ENCODE measurements around the gene TBC1D2. TPM values are rescaled to one million over a fixed set of nuclear protein-coding genes. Genes with fewer than 3 reads are reported as not detected.

TBC1D2 gene
- total and polyA plus RNA-seq, 10 of the 15 experiments (the other 5 are each of a cell fraction or from before 2014, with no cell fraction given), result 0.04 to 1.6 (median 1.1) TPM

DNA sequence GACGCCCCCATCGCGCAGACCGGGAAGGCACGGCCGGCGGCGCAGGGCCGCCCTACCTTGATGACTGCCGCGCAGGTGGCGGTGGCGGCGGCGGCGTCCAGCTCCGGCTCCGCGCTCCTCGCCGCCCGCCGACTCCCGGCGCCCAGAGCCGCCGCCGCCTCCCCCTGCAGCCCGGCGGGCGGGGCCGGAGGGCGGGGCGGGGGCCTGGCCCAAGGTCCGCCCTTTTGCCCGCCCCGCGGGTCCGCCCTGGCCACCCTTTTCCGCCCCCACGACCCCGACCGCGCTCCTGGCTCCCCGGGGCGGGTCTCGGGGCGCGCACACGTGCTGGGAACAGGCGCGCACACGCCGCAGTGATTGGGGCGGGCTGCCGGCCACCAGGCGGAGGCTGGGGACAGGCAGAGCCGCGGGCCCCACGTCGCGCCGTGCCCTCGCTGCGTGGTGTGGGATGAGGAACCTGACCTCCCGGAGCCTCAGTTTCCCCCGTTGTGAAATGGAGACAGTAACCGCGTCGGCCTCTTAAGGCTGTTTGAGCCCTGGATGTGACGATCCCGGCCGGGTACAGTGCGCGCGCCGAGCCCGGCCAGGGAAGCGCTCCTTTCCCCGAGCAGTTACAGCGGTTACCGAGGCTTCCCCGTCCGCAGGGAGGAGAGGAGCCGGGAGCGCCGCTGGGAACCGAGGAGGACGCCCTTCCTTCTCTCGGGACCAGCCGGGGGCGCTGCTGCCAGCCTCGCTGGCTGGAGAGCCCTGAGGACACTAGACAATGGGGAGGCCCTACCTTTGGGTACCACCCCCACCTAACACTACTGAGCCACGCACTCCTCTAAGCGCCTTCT lies 62.7 kb downstream of the TBC1D2 start, which contains the start of gene CORO2A:
Gene CORO2A (minus strand): TSS at position 135 of the 833 bp plus-strand sequence. CDS start 34,977 bp downstream, outside the sequence.
- DNase-seq (ENCODE audit: low read depth, low spot score) (no peak), FAIRE-seq (peak; percentile 56), ATAC-seq (peak; percentile 87)
- Histone ChIP-seq H4K20me1 (ENCODE audit: control insufficient read depth, insufficient read depth) (no peaks in the 10 kb centered on the region), H3K9me3 (replicated peaks; ENCODE audit: control insufficient read depth, insufficient read depth, low read length) (no peaks in the 10 kb centered on the region), H3K27me3 (replicated peaks in 1 of 2; ENCODE audit: control insufficient read depth in 2 of 2, insufficient read depth in 2 of 2, low read length in 1 of 2) (peaks cover 0 to 3% of the 10 kb centered on the region in 2 experiments; a peak in 3 of 4 replicates), H3K4me2 (ENCODE audit: control insufficient read depth, insufficient read depth) (peak within 1 kb of the TSS; percentile 99), H3K4me1 (ENCODE audit: control insufficient read depth, insufficient read depth, low read length) (peaks cover 6% of the 10 kb centered on the region), H3K27ac (ENCODE audit: control insufficient read depth, insufficient read depth) (no peak within 1 kb of the TSS), H3K4me3 (peak within 1 kb of the TSS; percentile 78), H3K36me3 (ENCODE audit: control insufficient read depth in 2 of 2, insufficient read depth in 2 of 2, low read length in 1 of 2) (no peaks in the 10 kb centered on the region), H2AFZ (ENCODE audit: control insufficient read depth, low read depth, low read length) (peak within 1 kb of the TSS; percentile 89), H3K79me2 (ENCODE audit: control insufficient read depth, insufficient read depth, low read length) (no peaks in the 10 kb centered on the region), H3K9ac (ENCODE audit: control insufficient read depth, insufficient read depth, low read length) (peak within 1 kb of the TSS; percentile 55; the same call in 1 of the 2 replicates)
- no TSS peak for BruUV-seq (replicated peaks)
- intact Hi-C loops (cut with micrococcal nuclease; ENCODE audit: unreplicated experiment), result loop anchor here (5.0 kb wide), 1 partner anchor 75 kb away; the partner anchor contains the start of gene TRIM14
- in situ Hi-C loops (cut with MboI), result no loop called here
- CTCF ChIA-PET, result interaction anchor here (0.7 to 3.3 kb wide), 11 partner anchors 12 to 233 kb away, joined by 3 to 25 read pairs (median 3); partner anchors contain the start of genes TBC1D2 and TRIM14
- WGBS (ENCODE audit: insufficient coverage, insufficient replicate concordance, low lambda C conversion rate, missing lambda C conversion rate), result 2% methylated on average over 49 of the region's 95 CpGs
- RAD21 ChIA-PET (ENCODE audit: unreplicated experiment), result interaction anchor here (1.0 to 1.5 kb wide), 7 partner anchors 11 to 96 kb away, joined by 3 to 8 read pairs (median 4); partner anchors contain the start of gene TRIM14
- POLR2A ChIA-PET, result interaction anchor here (0.6 kb wide), 1 partner anchor 51 kb away, joined by 5 read pairs; no protein-coding TSS in a partner anchor
- SMC1A ChIA-PET (ENCODE audit: uncharacterized antibody, unreplicated experiment), result interaction anchor here (0.6 to 2.0 kb wide), 10 partner anchors 13 to 102 kb away, joined by 3 to 22 read pairs (median 3); partner anchors contain the start of gene TRIM14
- TF ChIP-seq YY1 (IDR thresholded peaks at IDR 0.05; ENCODE audit: low read depth, low read length), result 0 out of 2 replicates have a peak, but pooled peaks have one; percentile 20
- TF ChIP-seq IKZF1 (conservative IDR thresholded peaks at IDR 0.05), result peak; percentile 70
- TF ChIP-seq, protein P1, sequence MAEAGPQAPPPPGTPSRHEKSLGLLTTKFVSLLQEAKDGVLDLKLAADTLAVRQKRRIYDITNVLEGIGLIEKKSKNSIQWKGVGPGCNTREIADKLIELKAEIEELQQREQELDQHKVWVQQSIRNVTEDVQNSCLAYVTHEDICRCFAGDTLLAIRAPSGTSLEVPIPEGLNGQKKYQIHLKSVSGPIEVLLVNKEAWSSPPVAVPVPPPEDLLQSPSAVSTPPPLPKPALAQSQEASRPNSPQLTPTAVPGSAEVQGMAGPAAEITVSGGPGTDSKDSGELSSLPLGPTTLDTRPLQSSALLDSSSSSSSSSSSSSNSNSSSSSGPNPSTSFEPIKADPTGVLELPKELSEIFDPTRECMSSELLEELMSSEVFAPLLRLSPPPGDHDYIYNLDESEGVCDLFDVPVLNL (IDR thresholded peaks at IDR 0.05; ENCODE audit: low read depth, low read length), result no peak
- TF ChIP-seq TCF7 (IDR thresholded peaks at IDR 0.05; ENCODE audit: borderline replicate concordance), result no peak
- peak; percentile 71 to 94 for TF ChIP-seq BHLHE40 (IDR thresholded peaks at IDR 0.05; ENCODE audit: borderline replicate concordance in 1 of 2, low read depth in 2 of 2, low read length in 1 of 2)
- TF ChIP-seq GATAD2B (conservative IDR thresholded peaks at IDR 0.05; ENCODE audit: low read depth), result peak; percentile 82
- peak; percentile 71 for TF ChIP-seq LARP7 (IDR thresholded peaks at IDR 0.05)
- TF ChIP-seq NFIC (IDR thresholded peaks at IDR 0.05; ENCODE audit: low read depth, low read length), result no peak
- no peak for TF ChIP-seq CHD4 (IDR thresholded peaks at IDR 0.05)
- no peak; the same call in 1 of the 2 replicates for TF ChIP-seq HCFC1 (IDR thresholded peaks at IDR 0.05; ENCODE audit: low read length)
- TF ChIP-seq, protein P2, sequence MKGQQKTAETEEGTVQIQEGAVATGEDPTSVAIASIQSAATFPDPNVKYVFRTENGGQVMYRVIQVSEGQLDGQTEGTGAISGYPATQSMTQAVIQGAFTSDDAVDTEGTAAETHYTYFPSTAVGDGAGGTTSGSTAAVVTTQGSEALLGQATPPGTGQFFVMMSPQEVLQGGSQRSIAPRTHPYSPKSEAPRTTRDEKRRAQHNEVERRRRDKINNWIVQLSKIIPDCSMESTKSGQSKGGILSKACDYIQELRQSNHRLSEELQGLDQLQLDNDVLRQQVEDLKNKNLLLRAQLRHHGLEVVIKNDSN (IDR thresholded peaks at IDR 0.05; ENCODE audit: borderline replicate concordance, extremely low read length, insufficient read depth, low read depth, low read length), result peak; percentile 26
- TF ChIP-seq SPI1 (IDR thresholded peaks at IDR 0.05; ENCODE audit: borderline replicate concordance, insufficient read depth, low read depth, low read length), result no peak
- TF ChIP-seq, protein P3, sequence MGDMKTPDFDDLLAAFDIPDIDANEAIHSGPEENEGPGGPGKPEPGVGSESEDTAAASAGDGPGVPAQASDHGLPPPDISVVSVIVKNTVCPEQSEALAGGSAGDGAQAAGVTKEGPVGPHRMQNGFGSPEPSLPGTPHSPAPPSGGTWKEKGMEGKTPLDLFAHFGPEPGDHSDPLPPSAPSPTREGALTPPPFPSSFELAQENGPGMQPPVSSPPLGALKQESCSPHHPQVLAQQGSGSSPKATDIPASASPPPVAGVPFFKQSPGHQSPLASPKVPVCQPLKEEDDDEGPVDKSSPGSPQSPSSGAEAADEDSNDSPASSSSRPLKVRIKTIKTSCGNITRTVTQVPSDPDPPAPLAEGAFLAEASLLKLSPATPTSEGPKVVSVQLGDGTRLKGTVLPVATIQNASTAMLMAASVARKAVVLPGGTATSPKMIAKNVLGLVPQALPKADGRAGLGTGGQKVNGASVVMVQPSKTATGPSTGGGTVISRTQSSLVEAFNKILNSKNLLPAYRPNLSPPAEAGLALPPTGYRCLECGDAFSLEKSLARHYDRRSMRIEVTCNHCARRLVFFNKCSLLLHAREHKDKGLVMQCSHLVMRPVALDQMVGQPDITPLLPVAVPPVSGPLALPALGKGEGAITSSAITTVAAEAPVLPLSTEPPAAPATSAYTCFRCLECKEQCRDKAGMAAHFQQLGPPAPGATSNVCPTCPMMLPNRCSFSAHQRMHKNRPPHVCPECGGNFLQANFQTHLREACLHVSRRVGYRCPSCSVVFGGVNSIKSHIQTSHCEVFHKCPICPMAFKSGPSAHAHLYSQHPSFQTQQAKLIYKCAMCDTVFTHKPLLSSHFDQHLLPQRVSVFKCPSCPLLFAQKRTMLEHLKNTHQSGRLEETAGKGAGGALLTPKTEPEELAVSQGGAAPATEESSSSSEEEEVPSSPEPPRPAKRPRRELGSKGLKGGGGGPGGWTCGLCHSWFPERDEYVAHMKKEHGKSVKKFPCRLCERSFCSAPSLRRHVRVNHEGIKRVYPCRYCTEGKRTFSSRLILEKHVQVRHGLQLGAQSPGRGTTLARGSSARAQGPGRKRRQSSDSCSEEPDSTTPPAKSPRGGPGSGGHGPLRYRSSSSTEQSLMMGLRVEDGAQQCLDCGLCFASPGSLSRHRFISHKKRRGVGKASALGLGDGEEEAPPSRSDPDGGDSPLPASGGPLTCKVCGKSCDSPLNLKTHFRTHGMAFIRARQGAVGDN (IDR thresholded peaks at IDR 0.05), result peak; percentile 46; the same call in 1 of the 2 replicates
- no peak for TF ChIP-seq SREBF2 (IDR thresholded peaks at IDR 0.05; ENCODE audit: low read length)
- TF ChIP-seq PAX8 (IDR thresholded peaks at IDR 0.05), result no peak
